ENCODE results near the gene PLCB2. TPM values are rescaled to one million over a fixed set of nuclear protein-coding genes. Genes with fewer than 3 reads are reported as not detected.

Gene PLCB2
- total RNA-seq, 1 experiment from 2014 or later: 7.4 TPM

GRCh38 chr15:40338041-40338657 is 30.4 kb upstream of the PLCB2 start:
- Histone ChIP-seq H4K91ac (ENCODE audit: insufficient read length, low read depth, low read length) (no peak overlapping the region), H2BK5ac (ENCODE audit: insufficient read length, low read length) (no peak overlapping the region), H3K27me3 (ENCODE audit: insufficient read depth, low read length) (no peaks in the 10 kb centered on the region), H3K9ac (ENCODE audit: extremely low read depth, insufficient read length, low read length) (no peak overlapping the region), H3K18ac (ENCODE audit: insufficient read length, low read depth, low read length) (no peak overlapping the region), H2AFZ (ENCODE audit: low read length) (no peak overlapping the region), H2BK15ac (ENCODE audit: low read depth, low read length) (no peak overlapping the region), H3K23me2 (ENCODE audit: insufficient read length, low read depth, low read length, poor library complexity, severe bottlenecking) (no peaks in the 10 kb centered on the region), H3K56ac (ENCODE audit: insufficient read length, low read depth, low read length) (no peak overlapping the region), H3K4ac (ENCODE audit: low read depth, low read length) (no peak overlapping the region), H3K9me3 (ENCODE audit: control insufficient read depth, low read depth, low read length) (no peaks in the 10 kb centered on the region), H4K20me1 (ENCODE audit: control insufficient read depth, insufficient read depth, insufficient read length) (no peaks in the 10 kb centered on the region), H3K79me2 (ENCODE audit: insufficient read depth, low read length) (no peaks in the 10 kb centered on the region), H3T11ph (ENCODE audit: low read length) (no peak overlapping the region), H2BK120ac (ENCODE audit: low read depth, low read length, poor library complexity, severe bottlenecking) (no peak overlapping the region), H3K14ac (ENCODE audit: insufficient read depth, low read length) (no peak overlapping the region), H2BK20ac (ENCODE audit: low read depth, low read length, poor library complexity, severe bottlenecking) (no peak overlapping the region), H4K8ac (replicated peaks; ENCODE audit: insufficient read length, low read depth, low read length) (no peak overlapping the region), H3K79me1 (ENCODE audit: insufficient read depth, low read depth, low read length, poor library complexity, severe bottlenecking) (no peaks in the 10 kb centered on the region), H3K27ac (ENCODE audit: insufficient read length, low read depth, low read length) (no peak overlapping the region), H3K4me2 (ENCODE audit: insufficient read depth, insufficient read length, low read length) (no peak overlapping the region), H3K23ac (ENCODE audit: insufficient read length, low read depth, low read length) (no peak overlapping the region), H3K4me1 (ENCODE audit: insufficient read depth, low read length) (no peaks in the 10 kb centered on the region), H4K5ac (ENCODE audit: insufficient read length, low read depth, low read length) (no peak overlapping the region), H2AK5ac (ENCODE audit: insufficient read length, low read length) (no peak overlapping the region), H2BK12ac (ENCODE audit: insufficient read length, low read depth, low read length) (no peak overlapping the region)
- peak; percentile 89 for DNase-seq
- H3K27ac Mint-ChIP-seq: peak overlapping the region in 1 of 3 experiments; percentile 46; a peak in 1 of 7 replicates
- H3K4me1 Mint-ChIP-seq: peaks cover 21 to 44% of the 10 kb centered on the region in 2 experiments
- H3K9me3 Mint-ChIP-seq: no peaks in the 10 kb centered on the region
- WGBS (ENCODE audit: extremely low coverage, insufficient read length, low lambda C conversion rate): no CpG with 5 or more reads among the region's 11 CpGs
- H3K27me3 Mint-ChIP-seq (ENCODE audit: low read depth): peaks cover 10% of the 10 kb centered on the region
- no peaks in the 10 kb centered on the region for H3K36me3 Mint-ChIP-seq (ENCODE audit: insufficient read depth in 1 of 3, low read depth in 3 of 3)
- peak; percentile 95 for TF ChIP-seq CTCF (conservative IDR thresholded peaks at IDR 0.05)
- no peak overlapping the region; a peak in 1 of 5 replicates for H3K4me3 Mint-ChIP-seq

All from H9 (cell line).